RKO (cell line): Measurements from ENCODE around the gene IGFBP7.

Experiments used
- DNase-seq: peaks from one replicate; pipeline ENCODE4 v3.0.0-alpha.2; 2016; ENCODE audit warnings: low spot score

Gene IGFBP7

GRCh38 chr4:57040510-57040909 is 69.7 kb downstream of the IGFBP7 start:
- no peak for DNase-seq

- DNase-seq = no peak
These were observed 70.8 kb downstream of the IGFBP7 start for GRCh38 chr4:57039345-57039744.

GRCh38 chr4:57037982-57038604 is 72.1 kb downstream of the IGFBP7 start:
- DNase-seq = peak; percentile 24

GRCh38 chr4:57034520-57034919 is 75.7 kb downstream of the IGFBP7 start:
- DNase-seq = no peak

GRCh38 chr4:57023104-57023503 is 87.1 kb downstream of the IGFBP7 start:
- DNase-seq = peak; percentile 70

GRCh38 chr4:57020467-57021101 is 89.6 kb downstream of the IGFBP7 start:
- peak; percentile 71 for DNase-seq

- no peak for DNase-seq
These were observed 91.2 kb downstream of the IGFBP7 start for GRCh38 chr4:57018980-57019379.

- DNase-seq = no peak
These were observed 96.6 kb downstream of the IGFBP7 start for GRCh38 chr4:57013543-57014120.

- DNase-seq = no peak
These were observed 110.4 kb downstream of the IGFBP7 start for GRCh38 chr4:56999751-57000150.

GRCh38 chr4:56995525-56995924 is 114.7 kb downstream of the IGFBP7 start:
- no peak for DNase-seq

GRCh38 chr4:56990109-56990905 is 119.9 kb downstream of the IGFBP7 start:
- no peak for DNase-seq

GRCh38 chr4:56986952-56987351 is 123.2 kb downstream of the IGFBP7 start:
- no peak for DNase-seq

GRCh38 chr4:56986192-56986591 is 124.0 kb downstream of the IGFBP7 start:
- no peak for DNase-seq

- peak; percentile 55 for DNase-seq
These were observed 128.4 kb downstream of the IGFBP7 start for GRCh38 chr4:56981795-56982201.
